Loucy (cell line): ENCODE measurements around the gene KLF7.

Experiments used
- H2AFZ ChIP-seq: fragments of 200-600 bp; sonication (generic); 2 replicates; pipeline ENCODE4 v1.6.0; 2016; ENCODE audit warnings: antibody characterized with exemption, mild to moderate bottlenecking, low read length, moderate library complexity
- H3F3A ChIP-seq: fragments of 200-600 bp; 2 replicates; pipeline ENCODE4 v1.6.0; 2016; ENCODE audit warnings: antibody characterized with exemption, low read depth, mild to moderate bottlenecking
- H3K27me3 ChIP-seq: fragments of 200-600 bp; sonication (generic); 2 replicates; pipeline ENCODE4 v1.6.1; 2014; ENCODE audit warnings: low read length, mild to moderate bottlenecking; ENCODE audit not compliant: insufficient read depth, poor library complexity, severe bottlenecking
- H3K36me3 ChIP-seq: fragments of 200-600 bp; sonication (generic); 2 replicates; pipeline ENCODE4 v1.6.1; 2016; ENCODE audit warnings: low read length; ENCODE audit not compliant: insufficient read depth
- H3K4me1 ChIP-seq: fragments of 200-600 bp; sonication (generic); 2 replicates; pipeline ENCODE4 v1.5.1; 2014; ENCODE audit warnings: low read length, mild to moderate bottlenecking; ENCODE audit not compliant: insufficient read depth, poor library complexity, severe bottlenecking
- H3K4me2 ChIP-seq: fragments of 200-600 bp; sonication (generic); 2 replicates; pipeline ENCODE4 v1.6.0; 2014; ENCODE audit warnings: antibody characterized with exemption, low read length, low read depth, mild to moderate bottlenecking; ENCODE audit not compliant: poor library complexity, severe bottlenecking
- H3K4me3 ChIP-seq: fragments of 200-600 bp; sonication (generic); 2 replicates; pipeline ENCODE4 v1.5.1; 2014; ENCODE audit warnings: low read length, mild to moderate bottlenecking, mixed read lengths; ENCODE audit not compliant: poor library complexity, severe bottlenecking
- H3K79me2 ChIP-seq: fragments of 200-600 bp; sonication (generic); 2 replicates; pipeline ENCODE4 v1.6.1; 2014; ENCODE audit warnings: low read length; ENCODE audit not compliant: insufficient read depth
- H3K9ac ChIP-seq: fragments of 200-600 bp; sonication (generic); 2 replicates; pipeline ENCODE4 v1.6.0; 2014; ENCODE audit warnings: mild to moderate bottlenecking, low read depth, low read length, moderate library complexity; ENCODE audit not compliant: poor library complexity, severe bottlenecking
- H3K9me2 ChIP-seq: fragments of 200-600 bp; sonication (generic); replicated peaks from 2 replicates; pipeline ENCODE4 v1.6.1; 2016; ENCODE audit warnings: low read depth, low read length, mixed read lengths
- H3K9me3 ChIP-seq: fragments of 200-600 bp; sonication (generic); 2 replicates; pipeline ENCODE4 v1.6.1; 2014; ENCODE audit warnings: mild to moderate bottlenecking, antibody characterized with exemption, low read length, low read depth; ENCODE audit not compliant: insufficient read depth
- H4K20me1 ChIP-seq: fragments of 200-600 bp; sonication (generic); 2 replicates; pipeline ENCODE4 v1.6.0; 2014; ENCODE audit warnings: antibody characterized with exemption, low read length, mild to moderate bottlenecking; ENCODE audit not compliant: insufficient read depth, poor library complexity, severe bottlenecking
- EZH2phosphoT487 ChIP-seq: fragments of 200-600 bp; IDR thresholded peaks from 2 replicates; pipeline ENCODE4 v1.6.1; 2018; ENCODE audit warnings: antibody characterized with exemption, mild to moderate bottlenecking, moderate library complexity, borderline replicate concordance
- TF ChIP-seq, protein P1 (sequence below): fragments of 200-600 bp; sonication (generic); conservative IDR thresholded peaks from 2 replicates; pipeline ENCODE4 v1.5.1; 2014; ENCODE audit warnings: mild to moderate bottlenecking, antibody characterized with exemption, low read length

KLF7 gene

GRCh38 chr2:207073412-207073800 lies 92.3 kb downstream of the KLF7 start:
- Histone ChIP-seq H2AFZ (no peak overlapping the region), H3K4me2 (peak overlapping the region; percentile 72), H3K4me1 (peaks cover 20% of the 10 kb centered on the region)

DNA sequence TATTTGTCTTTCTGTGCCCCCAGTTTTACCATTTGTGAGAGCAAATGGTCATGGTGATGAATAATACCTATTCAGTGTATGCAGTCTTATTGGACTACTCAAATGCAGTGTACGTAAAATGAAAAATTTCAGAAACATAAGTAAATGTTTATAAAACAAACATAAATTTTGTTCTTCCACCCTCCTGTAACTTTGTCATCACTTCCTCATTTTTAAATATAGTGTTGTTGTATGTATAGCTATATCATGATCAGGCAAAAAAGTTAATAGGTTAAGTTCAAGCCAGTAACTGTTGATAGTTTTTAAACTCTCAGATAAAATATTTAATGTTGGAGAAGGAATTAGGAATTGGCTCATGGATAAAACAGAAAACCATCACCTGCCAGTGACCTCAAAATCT lies 93.2 kb downstream of the KLF7 start:
- no peak overlapping the region for H3K4me3 ChIP-seq
- no peaks in the 10 kb centered on the region for H3K79me2 ChIP-seq
- H3K27me3 ChIP-seq, result no peaks in the 10 kb centered on the region
- H3K9me3 ChIP-seq, result no peaks in the 10 kb centered on the region
- H3F3A ChIP-seq, result no peaks in the 10 kb centered on the region
- no peaks in the 10 kb centered on the region for H4K20me1 ChIP-seq
- H3K36me3 ChIP-seq, result no peaks in the 10 kb centered on the region
- H3K4me2 ChIP-seq, result no peak overlapping the region
- H3K9ac ChIP-seq, result no peak overlapping the region
- no peak overlapping the region for H2AFZ ChIP-seq
- no peaks in the 10 kb centered on the region for H3K9me2 ChIP-seq
- H3K4me1 ChIP-seq, result peaks cover 20% of the 10 kb centered on the region
- TF ChIP-seq, protein P1, sequence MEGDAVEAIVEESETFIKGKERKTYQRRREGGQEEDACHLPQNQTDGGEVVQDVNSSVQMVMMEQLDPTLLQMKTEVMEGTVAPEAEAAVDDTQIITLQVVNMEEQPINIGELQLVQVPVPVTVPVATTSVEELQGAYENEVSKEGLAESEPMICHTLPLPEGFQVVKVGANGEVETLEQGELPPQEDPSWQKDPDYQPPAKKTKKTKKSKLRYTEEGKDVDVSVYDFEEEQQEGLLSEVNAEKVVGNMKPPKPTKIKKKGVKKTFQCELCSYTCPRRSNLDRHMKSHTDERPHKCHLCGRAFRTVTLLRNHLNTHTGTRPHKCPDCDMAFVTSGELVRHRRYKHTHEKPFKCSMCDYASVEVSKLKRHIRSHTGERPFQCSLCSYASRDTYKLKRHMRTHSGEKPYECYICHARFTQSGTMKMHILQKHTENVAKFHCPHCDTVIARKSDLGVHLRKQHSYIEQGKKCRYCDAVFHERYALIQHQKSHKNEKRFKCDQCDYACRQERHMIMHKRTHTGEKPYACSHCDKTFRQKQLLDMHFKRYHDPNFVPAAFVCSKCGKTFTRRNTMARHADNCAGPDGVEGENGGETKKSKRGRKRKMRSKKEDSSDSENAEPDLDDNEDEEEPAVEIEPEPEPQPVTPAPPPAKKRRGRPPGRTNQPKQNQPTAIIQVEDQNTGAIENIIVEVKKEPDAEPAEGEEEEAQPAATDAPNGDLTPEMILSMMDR, result no peak
- TF ChIP-seq EZH2phosphoT487, result no peak

More at GRCh38 chr2:207073412-207073800, 92.3 kb downstream of the KLF7 start:
- no peaks in the 10 kb centered on the region for H3K9me3 ChIP-seq
- no peaks in the 10 kb centered on the region for H3K27me3 ChIP-seq
- H3K9ac ChIP-seq, result no peak overlapping the region
- H3K9me2 ChIP-seq, result no peaks in the 10 kb centered on the region
- H4K20me1 ChIP-seq, result no peaks in the 10 kb centered on the region
- TF ChIP-seq, protein P1, result no peak
- TF ChIP-seq EZH2phosphoT487, result no peak
- no peaks in the 10 kb centered on the region for H3F3A ChIP-seq
- no peaks in the 10 kb centered on the region for H3K36me3 ChIP-seq
- peak overlapping the region; percentile 57 for H3K4me3 ChIP-seq
- no peaks in the 10 kb centered on the region for H3K79me2 ChIP-seq

DNA sequence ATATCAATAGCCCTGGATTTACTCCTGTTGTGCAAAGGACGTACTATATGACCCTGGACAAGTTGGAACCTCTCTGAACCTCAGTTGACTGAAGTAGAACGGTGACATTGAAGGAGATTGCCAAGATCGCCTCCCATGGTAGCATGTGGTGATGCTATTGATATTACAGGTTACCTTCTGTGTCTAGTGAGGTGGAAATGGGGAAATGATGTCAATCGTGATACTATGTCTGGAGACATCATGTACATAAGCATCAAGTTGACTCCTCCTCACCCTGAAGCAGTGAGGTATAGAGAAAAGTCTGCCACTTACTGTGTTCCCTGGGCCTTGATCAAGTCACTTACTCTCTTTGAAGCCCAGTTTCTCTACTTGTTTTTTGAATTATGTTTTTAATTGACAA lies 93.9 kb downstream of the KLF7 start:
- Histone ChIP-seq H3K9me2 (no peaks in the 10 kb centered on the region), H3K4me1 (peaks cover 20% of the 10 kb centered on the region), H2AFZ (no peak overlapping the region), H3K79me2 (no peaks in the 10 kb centered on the region), H3K4me2 (no peak overlapping the region), H3K9ac (no peak overlapping the region), H4K20me1 (no peaks in the 10 kb centered on the region), H3K27me3 (no peaks in the 10 kb centered on the region), H3K36me3 (no peaks in the 10 kb centered on the region), H3F3A (no peaks in the 10 kb centered on the region), H3K9me3 (no peaks in the 10 kb centered on the region), H3K4me3 (no peak overlapping the region)
- TF ChIP-seq EZH2phosphoT487, result no peak

DNA sequence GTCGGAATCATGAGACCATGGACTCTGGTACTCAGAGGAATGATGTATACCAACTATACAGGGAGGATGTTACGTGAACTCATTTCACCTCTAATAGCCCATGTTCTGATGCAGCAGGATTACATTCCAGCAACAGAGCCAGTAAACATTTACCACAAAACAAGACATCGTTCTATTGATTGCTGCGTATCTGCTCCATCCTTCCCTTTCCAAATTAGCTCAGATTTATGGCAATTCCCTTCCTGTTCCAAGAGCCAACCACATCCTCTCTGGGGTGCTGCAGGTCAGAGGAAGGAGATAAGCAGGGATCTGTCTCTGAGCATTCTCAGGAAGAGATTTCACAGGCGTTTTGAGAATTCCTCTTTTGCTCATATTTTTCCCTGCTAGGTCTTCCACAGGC lies 98.3 kb downstream of the KLF7 start:
- no peaks in the 10 kb centered on the region for H3K4me1 ChIP-seq

More for the DNA sequence above, 98.3 kb downstream of the KLF7 start:
- no peaks in the 10 kb centered on the region for H3K79me2 ChIP-seq
- H3K27me3 ChIP-seq, result no peaks in the 10 kb centered on the region
- no peak overlapping the region for H2AFZ ChIP-seq
- H3K9me3 ChIP-seq, result no peaks in the 10 kb centered on the region
- no peaks in the 10 kb centered on the region for H3F3A ChIP-seq
- H4K20me1 ChIP-seq, result no peaks in the 10 kb centered on the region
- no peaks in the 10 kb centered on the region for H3K36me3 ChIP-seq
- H3K9ac ChIP-seq, result no peak overlapping the region
- no peak overlapping the region for H3K4me2 ChIP-seq
- TF ChIP-seq, protein P1, result no peak
- no peak for TF ChIP-seq EZH2phosphoT487
- H3K4me3 ChIP-seq, result no peak overlapping the region
- H3K9me2 ChIP-seq, result no peaks in the 10 kb centered on the region
